HCT116 (cell line): Measurements from ENCODE around the gene CDH4. TPM values are rescaled to one million over a fixed set of nuclear protein-coding genes. Genes with fewer than 3 reads are reported as not detected.

Experiments
- ATAC-seq: fragments of 200-7000 bp; cut with Tn5 transposase; 2 replicates; pipeline ENCODE4 v1.9.1; 2020; ENCODE audit warnings: mild to moderate bottlenecking, moderate library complexity
- BruUV-seq: library from RNA; stranded (reverse); fragments of 400-500 nt; replicated peaks from 2 replicates; lab custom pipeline; 2021; lab: Mats Ljungman, UMichigan
- CTCF ChIA-PET: fragments of 300-600 bp; sonication (Branson Sonifier 250); formaldehyde crosslinking; loops from one replicate; lab custom pipeline; 2021; ENCODE audit warnings: antibody characterized with exemption; lab: Charles Lee
- POLR2A ChIA-PET: fragments of 300-600, 350-600 bp; sonication (Branson Sonifier 250); formaldehyde crosslinking; loops from one replicate; lab custom pipeline; 2021; ENCODE audit warnings: antibody characterized with exemption; lab: Charles Lee
- RAD21 ChIA-PET, 2 experiments: fragments of 300-600 bp; sonication (Branson Sonifier 250); formaldehyde crosslinking; loops; one replicate each; lab custom pipeline; 2023; ENCODE audit warnings: low total read pairs in 2 of 2; ENCODE audit not compliant: uncharacterized antibody in 2 of 2, unreplicated experiment in 2 of 2, low non-redundant PET in 1 of 2; lab: Charles Lee
- DNase-seq: peaks from one replicate; pipeline ENCODE4 v3.0.0-alpha.2; 2010; ENCODE audit warnings: low read depth, low spot score
- H2AFZ ChIP-seq: fragments of 200-600 bp; shearing (Covaris generic), sonication (generic); 2 replicates; pipeline ENCODE4 v1.6.1; 2017; ENCODE audit warnings: low read depth, mixed run types, mixed read lengths, antibody characterized with exemption, low read length; ENCODE audit not compliant: poor library complexity, severe bottlenecking
- H3K27ac ChIP-seq: 2 replicates; pipeline ENCODE4 v1.5.1; 2012; ENCODE audit warnings: low read depth, low read length
- H3K27me3 ChIP-seq: fragments of 200-600 bp; sonication (generic); 2 replicates; pipeline ENCODE4 v1.6.1; 2016; ENCODE audit warnings: mixed run types, low read length, mixed read lengths; ENCODE audit not compliant: insufficient read depth
- H3K36me3 ChIP-seq, 2 experiments: fragments of 200-500 bp in 1 of 2; fragments of 200-600 bp in 1 of 2; sonication (Bioruptor generic) in 1 of 2; sonication (generic) in 1 of 2; 2 replicates each; pipeline versions ENCODE4 v1.5.1 to v1.6.1; 2014 to 2016; ENCODE audit warnings: low read length in 2 of 2, inconsistent platforms in 1 of 2, mixed read lengths in 1 of 2, mixed run types in 1 of 2; ENCODE audit not compliant: insufficient read depth in 2 of 2, control insufficient read depth in 1 of 2
- H3K4me1 ChIP-seq, 2 experiments: fragments of 200-600 bp in 1 of 2; sonication (generic) in 1 of 2; 2 replicates each; pipeline versions ENCODE4 v1.5.1 to v1.6.1; 2012 to 2017; ENCODE audit warnings: low read length in 2 of 2, inconsistent platforms in 1 of 2, mild to moderate bottlenecking in 1 of 2, mixed read lengths in 1 of 2, mixed run types in 1 of 2, moderate library complexity in 1 of 2; ENCODE audit not compliant: insufficient read depth in 2 of 2, control insufficient read depth in 1 of 2
- H3K4me2 ChIP-seq: fragments of 200-600 bp; sonication (generic); 2 replicates; pipeline ENCODE4 v1.6.1; 2017; ENCODE audit warnings: mixed run types, low read length, mixed read lengths
- H3K4me3 ChIP-seq, 2 experiments: fragments of 200-600 bp in 1 of 2; sonication (generic) in 1 of 2; replicated peaks in 1 of 2; 2 replicates each; pipeline ENCODE4 v1.5.1; 2011 to 2016; ENCODE audit warnings: low read length in 2 of 2, control low read depth in 1 of 2, low read depth in 1 of 2, mild to moderate bottlenecking in 1 of 2, mixed read lengths in 1 of 2, mixed run types in 1 of 2
- H3K79me2 ChIP-seq: fragments of 200-600 bp; sonication (generic); 2 replicates; pipeline ENCODE4 v1.6.1; 2017; ENCODE audit warnings: mild to moderate bottlenecking, mixed run types, low read length, moderate library complexity, mixed read lengths; ENCODE audit not compliant: insufficient read depth
- H3K9ac ChIP-seq: fragments of 200-600 bp; sonication (generic); 2 replicates; pipeline ENCODE4 v1.6.1; 2016; ENCODE audit warnings: low read length, mixed read lengths
- H3K9me2 ChIP-seq: fragments of 200-600 bp; sonication (generic), shearing (Covaris generic); 2 replicates; pipeline ENCODE4 v1.6.1; 2017; ENCODE audit warnings: mixed run types, mild to moderate bottlenecking, moderate library complexity; ENCODE audit not compliant: insufficient read depth
- H3K9me3 ChIP-seq, 2 experiments: fragments of 200-500 bp in 1 of 2; fragments of 200-600 bp in 1 of 2; sonication (Bioruptor generic) in 1 of 2; sonication (generic) in 1 of 2; 2 replicates each; pipeline ENCODE4 v1.6.1; 2014 to 2017; ENCODE audit warnings: low read length in 2 of 2, mixed read lengths in 2 of 2, inconsistent platforms in 1 of 2, low read depth in 1 of 2, mild to moderate bottlenecking in 1 of 2, mixed run types in 1 of 2, moderate library complexity in 1 of 2; ENCODE audit not compliant: control insufficient read depth in 1 of 2, insufficient read depth in 1 of 2
- H4K20me1 ChIP-seq: fragments of 200-600 bp; sonication (generic), shearing (Covaris generic); 2 replicates; pipeline ENCODE4 v1.6.1; 2017; ENCODE audit warnings: mixed run types, mild to moderate bottlenecking, moderate library complexity; ENCODE audit not compliant: insufficient read depth
- EGR1 ChIP-seq: IDR thresholded peaks from 2 replicates; pipeline ENCODE4 v1.6.1; 2012; ENCODE audit warnings: low read depth
- EZH2phosphoT487 ChIP-seq: fragments of 200-600 bp; IDR thresholded peaks from 2 replicates; pipeline ENCODE4 v1.6.1; 2018; ENCODE audit warnings: antibody characterized with exemption, borderline replicate concordance
- POLR2A ChIP-seq: IDR thresholded peaks from 2 replicates; pipeline ENCODE4 v1.7.0; 2011; ENCODE audit warnings: borderline replicate concordance; ENCODE audit not compliant: insufficient read depth, insufficient read length; ENCODE audit errors: extremely low read depth
- POLR2AphosphoS5 ChIP-seq: IDR thresholded peaks from 2 replicates; pipeline ENCODE4 v1.6.1; 2011; ENCODE audit warnings: mild to moderate bottlenecking, low read depth, low read length, moderate library complexity
- RAD21 ChIP-seq: IDR thresholded peaks from 2 replicates; pipeline ENCODE4 v1.6.1; 2012; ENCODE audit warnings: low read depth, mild to moderate bottlenecking
- SIN3A ChIP-seq: IDR thresholded peaks from 2 replicates; pipeline ENCODE4 v1.6.1; 2012; ENCODE audit warnings: low read depth
- SP1 ChIP-seq: IDR thresholded peaks from 2 replicates; pipeline ENCODE4 v1.6.1; 2012; ENCODE audit warnings: low read depth
- SRF ChIP-seq: IDR thresholded peaks from 2 replicates; pipeline ENCODE4 v1.6.1; 2012; ENCODE audit warnings: low read depth
- ZFX ChIP-seq: fragments of 450-650 bp; IDR thresholded peaks from 2 replicates; pipeline ENCODE4 v1.6.1; 2017
- intact Hi-C: fragments of 100-400 bp; cut with micrococcal nuclease; formaldehyde crosslinking; loops from 2 replicates; pipeline ENCODE4 v1.10.0; 2022
- total RNA-seq: library from RNA; stranded (reverse); gene quantifications from one replicate; pipeline ENCODE4 v1.2.1, GENCODE V29; 2021; ENCODE audit not compliant: unreplicated experiment
- TF ChIP-seq, protein P1 (sequence below): IDR thresholded peaks from 2 replicates; pipeline ENCODE4 v1.6.1; 2012
- TF ChIP-seq, protein P2 (sequence below), 3 experiments: fragments of 200-600 bp in 1 of 3; sonication (generic) in 1 of 3; IDR thresholded peaks in 2 of 3; conservative IDR thresholded peaks in 1 of 3; 2 replicates each; pipeline ENCODE4 v1.5.1; 2012 to 2017; ENCODE audit warnings: low read depth in 2 of 3, low read length in 2 of 3, antibody characterized with exemption in 1 of 3, borderline replicate concordance in 1 of 3, control low read depth in 1 of 3, mild to moderate bottlenecking in 1 of 3, mixed read lengths in 1 of 3, mixed run types in 1 of 3, moderate library complexity in 1 of 3; ENCODE audit not compliant: insufficient read depth in 1 of 3
- TF ChIP-seq, protein P3 (sequence below): IDR thresholded peaks from 2 replicates; pipeline ENCODE4 v1.6.1; 2012; ENCODE audit warnings: low read depth

The CDH4 gene
- total RNA-seq, 1 experiment from 2014 or later: not detected

DNA sequence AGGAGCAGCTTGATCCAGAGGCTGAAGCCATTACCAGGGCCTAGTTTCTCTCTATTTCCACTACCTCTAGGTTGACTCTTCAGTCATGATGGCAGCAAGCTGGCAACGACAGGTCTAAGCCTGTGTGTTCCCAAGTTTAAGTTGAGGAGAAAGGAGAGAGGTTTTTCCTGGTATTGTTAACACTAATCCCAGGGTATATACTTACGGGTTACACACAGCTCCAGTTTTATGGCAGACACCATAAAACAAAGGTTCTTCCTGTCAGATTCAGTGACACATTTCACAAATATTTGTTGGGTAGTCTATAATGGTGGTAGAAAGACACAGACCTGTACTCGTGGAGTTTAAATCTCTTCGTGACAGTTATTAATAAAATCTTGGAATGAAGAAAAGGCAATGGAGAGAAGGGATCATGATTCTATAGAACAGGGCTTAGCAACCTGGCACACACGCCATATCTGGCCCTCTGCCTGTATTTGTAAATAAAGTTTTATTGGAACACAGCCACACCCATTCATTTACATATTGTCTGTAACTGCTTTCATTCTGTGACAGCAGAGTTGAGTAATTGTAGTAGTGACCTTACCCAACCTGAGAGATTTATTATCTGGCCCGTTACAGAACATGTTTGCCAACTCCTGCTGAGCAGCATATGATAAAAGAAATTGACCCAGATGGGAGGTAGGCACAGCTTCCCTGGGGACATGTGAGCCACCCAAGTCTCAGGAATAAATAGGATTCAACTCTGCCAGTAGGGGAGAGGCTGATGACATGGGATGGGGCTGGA lies 323.3 kb downstream of the CDH4 start:
- no peaks in the 10 kb centered on the region for H3K79me2 ChIP-seq
- no TSS peak for BruUV-seq
- ATAC-seq (no peak), DNase-seq (no peak)
- ChIA-PET CTCF (no interaction called here), RAD21 (no interaction called here), POLR2A (no interaction called here)
- TF ChIP-seq, protein P1, sequence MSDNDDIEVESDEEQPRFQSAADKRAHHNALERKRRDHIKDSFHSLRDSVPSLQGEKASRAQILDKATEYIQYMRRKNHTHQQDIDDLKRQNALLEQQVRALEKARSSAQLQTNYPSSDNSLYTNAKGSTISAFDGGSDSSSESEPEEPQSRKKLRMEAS: no peak
- TF ChIP-seq RAD21 (no peak), POLR2A (no peak), EZH2phosphoT487 (no peak), SRF (no peak)
- TF ChIP-seq, protein P2, sequence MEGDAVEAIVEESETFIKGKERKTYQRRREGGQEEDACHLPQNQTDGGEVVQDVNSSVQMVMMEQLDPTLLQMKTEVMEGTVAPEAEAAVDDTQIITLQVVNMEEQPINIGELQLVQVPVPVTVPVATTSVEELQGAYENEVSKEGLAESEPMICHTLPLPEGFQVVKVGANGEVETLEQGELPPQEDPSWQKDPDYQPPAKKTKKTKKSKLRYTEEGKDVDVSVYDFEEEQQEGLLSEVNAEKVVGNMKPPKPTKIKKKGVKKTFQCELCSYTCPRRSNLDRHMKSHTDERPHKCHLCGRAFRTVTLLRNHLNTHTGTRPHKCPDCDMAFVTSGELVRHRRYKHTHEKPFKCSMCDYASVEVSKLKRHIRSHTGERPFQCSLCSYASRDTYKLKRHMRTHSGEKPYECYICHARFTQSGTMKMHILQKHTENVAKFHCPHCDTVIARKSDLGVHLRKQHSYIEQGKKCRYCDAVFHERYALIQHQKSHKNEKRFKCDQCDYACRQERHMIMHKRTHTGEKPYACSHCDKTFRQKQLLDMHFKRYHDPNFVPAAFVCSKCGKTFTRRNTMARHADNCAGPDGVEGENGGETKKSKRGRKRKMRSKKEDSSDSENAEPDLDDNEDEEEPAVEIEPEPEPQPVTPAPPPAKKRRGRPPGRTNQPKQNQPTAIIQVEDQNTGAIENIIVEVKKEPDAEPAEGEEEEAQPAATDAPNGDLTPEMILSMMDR (IDR thresholded peaks at IDR 0.05 in 2 of 3, conservative IDR thresholded peaks at IDR 0.05 in 1 of 3; ENCODE audit: borderline replicate concordance in 1 of 3, insufficient read depth in 1 of 3, low read depth in 2 of 3, low read length in 2 of 3): no peak
- peaks cover 3% of the 10 kb centered on the region; the same call in 1 of the 2 replicates for H3K27me3 ChIP-seq
- no peak overlapping the region for H2AFZ ChIP-seq
- no peak overlapping the region for H3K4me2 ChIP-seq
- H3K4me3 ChIP-seq: no peak overlapping the region
- no peaks in the 10 kb centered on the region for H3K9me3 ChIP-seq
- H4K20me1 ChIP-seq: no peaks in the 10 kb centered on the region
- H3K9ac ChIP-seq: no peak overlapping the region
- no peak overlapping the region for H3K27ac ChIP-seq
- H3K4me1 ChIP-seq: no peaks in the 10 kb centered on the region
- H3K36me3 ChIP-seq: no peaks in the 10 kb centered on the region
- H3K9me2 ChIP-seq: no peaks in the 10 kb centered on the region
- intact Hi-C loops: no loop called here

DNA sequence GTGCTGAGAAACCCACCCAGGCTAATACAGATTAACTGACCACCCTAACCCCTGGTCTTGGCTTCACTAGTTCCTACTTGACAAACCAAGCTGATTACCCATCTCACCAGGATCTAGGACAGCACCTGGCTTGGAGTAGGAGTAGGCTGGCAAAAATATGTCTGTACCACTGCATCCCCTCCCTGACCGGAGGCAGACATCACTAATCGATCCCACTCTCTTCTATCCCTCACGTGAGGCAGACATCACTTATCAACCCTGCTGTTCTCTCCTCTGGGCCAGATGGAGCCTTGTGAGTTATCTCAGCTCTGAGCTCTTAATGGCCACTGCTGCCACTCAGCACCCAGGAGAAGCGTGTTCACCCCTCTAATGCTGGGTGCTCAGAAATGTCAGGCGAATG lies 324.3 kb downstream of the CDH4 start:
- CTCF ChIA-PET: no interaction called here
- H3K27me3 ChIP-seq: no peaks in the 10 kb centered on the region
- no peak for ATAC-seq
- TF ChIP-seq, protein P1: no peak
- TF ChIP-seq SRF (no peak), SP1 (no peak), SIN3A (no peak), POLR2AphosphoS5 (no peak), EZH2phosphoT487 (no peak), ZFX (no peak), EGR1 (no peak)
- TF ChIP-seq, protein P3, sequence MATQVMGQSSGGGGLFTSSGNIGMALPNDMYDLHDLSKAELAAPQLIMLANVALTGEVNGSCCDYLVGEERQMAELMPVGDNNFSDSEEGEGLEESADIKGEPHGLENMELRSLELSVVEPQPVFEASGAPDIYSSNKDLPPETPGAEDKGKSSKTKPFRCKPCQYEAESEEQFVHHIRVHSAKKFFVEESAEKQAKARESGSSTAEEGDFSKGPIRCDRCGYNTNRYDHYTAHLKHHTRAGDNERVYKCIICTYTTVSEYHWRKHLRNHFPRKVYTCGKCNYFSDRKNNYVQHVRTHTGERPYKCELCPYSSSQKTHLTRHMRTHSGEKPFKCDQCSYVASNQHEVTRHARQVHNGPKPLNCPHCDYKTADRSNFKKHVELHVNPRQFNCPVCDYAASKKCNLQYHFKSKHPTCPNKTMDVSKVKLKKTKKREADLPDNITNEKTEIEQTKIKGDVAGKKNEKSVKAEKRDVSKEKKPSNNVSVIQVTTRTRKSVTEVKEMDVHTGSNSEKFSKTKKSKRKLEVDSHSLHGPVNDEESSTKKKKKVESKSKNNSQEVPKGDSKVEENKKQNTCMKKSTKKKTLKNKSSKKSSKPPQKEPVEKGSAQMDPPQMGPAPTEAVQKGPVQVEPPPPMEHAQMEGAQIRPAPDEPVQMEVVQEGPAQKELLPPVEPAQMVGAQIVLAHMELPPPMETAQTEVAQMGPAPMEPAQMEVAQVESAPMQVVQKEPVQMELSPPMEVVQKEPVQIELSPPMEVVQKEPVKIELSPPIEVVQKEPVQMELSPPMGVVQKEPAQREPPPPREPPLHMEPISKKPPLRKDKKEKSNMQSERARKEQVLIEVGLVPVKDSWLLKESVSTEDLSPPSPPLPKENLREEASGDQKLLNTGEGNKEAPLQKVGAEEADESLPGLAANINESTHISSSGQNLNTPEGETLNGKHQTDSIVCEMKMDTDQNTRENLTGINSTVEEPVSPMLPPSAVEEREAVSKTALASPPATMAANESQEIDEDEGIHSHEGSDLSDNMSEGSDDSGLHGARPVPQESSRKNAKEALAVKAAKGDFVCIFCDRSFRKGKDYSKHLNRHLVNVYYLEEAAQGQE: no peak

More for the DNA sequence above, 324.3 kb downstream of the CDH4 start:
- ChIA-PET RAD21 (no interaction called here), POLR2A (no interaction called here)
- H3K9ac ChIP-seq: no peak overlapping the region
- DNase-seq: no peak
- no peaks in the 10 kb centered on the region for H3K79me2 ChIP-seq
- no peak overlapping the region for H3K4me3 ChIP-seq
- H3K9me2 ChIP-seq: no peaks in the 10 kb centered on the region
- intact Hi-C loops: no loop called here
- no peak overlapping the region for H3K27ac ChIP-seq
- no TSS peak for BruUV-seq
- no peaks in the 10 kb centered on the region for H3K9me3 ChIP-seq
- H2AFZ ChIP-seq: no peak overlapping the region
- H3K4me2 ChIP-seq: no peak overlapping the region
- H3K36me3 ChIP-seq: no peaks in the 10 kb centered on the region
- H3K4me1 ChIP-seq: no peaks in the 10 kb centered on the region
- no peaks in the 10 kb centered on the region for H4K20me1 ChIP-seq
